PC-3 (cell line): Measurements from ENCODE around the gene COL7A1. TPM values are rescaled to one million over a fixed set of nuclear protein-coding genes. Genes with fewer than 3 reads are reported as not detected.

Source experiments
- ATAC-seq: fragments of 200-7000 bp; cut with Tn5 transposase; 2 replicates; pipeline ENCODE4 v1.9.1; 2020; ENCODE audit warnings: mild to moderate bottlenecking, moderate library complexity
- BruUV-seq: library from RNA; stranded (reverse); fragments of 400-500 nt; replicated peaks from 2 replicates; lab custom pipeline; 2021; lab: Mats Ljungman, UMichigan
- CTCF ChIA-PET: fragments of 300-600 bp; sonication (Branson Sonifier 250); formaldehyde crosslinking; loops from one replicate; lab custom pipeline; 2022; ENCODE audit warnings: antibody characterized with exemption; lab: Charles Lee
- POLR2A ChIA-PET: fragments of 300-600 bp; sonication (Branson Sonifier 250); formaldehyde crosslinking; loops from one replicate; lab custom pipeline; 2022; ENCODE audit warnings: antibody characterized with exemption; ENCODE audit not compliant: unreplicated experiment; lab: Charles Lee
- DNase-seq: peaks from one replicate; pipeline ENCODE4 v3.0.0-alpha.2; 2015
- H2AFZ ChIP-seq: fragments of 300-600 bp; sonication (generic); 2 replicates; pipeline ENCODE4 v1.6.0; 2016; ENCODE audit warnings: antibody characterized with exemption, low read length
- H3F3A ChIP-seq: fragments of 300-600 bp; sonication (generic); one replicate; pipeline ENCODE4 v1.6.0; 2017; ENCODE audit warnings: antibody characterized with exemption, low read length, control low read depth, mild to moderate bottlenecking; ENCODE audit not compliant: unreplicated experiment
- H3K27ac ChIP-seq: fragments of 300-600 bp; sonication (generic); 2 replicates; pipeline ENCODE4 v1.5.1; 2016; ENCODE audit warnings: mild to moderate bottlenecking, low read length
- H3K27me3 ChIP-seq: fragments of 300-600 bp; sonication (generic); 2 replicates; pipeline ENCODE4 v1.6.1; 2016; ENCODE audit warnings: low read length, mixed read lengths
- H3K36me3 ChIP-seq: fragments of 300-600 bp; sonication (generic); 2 replicates; pipeline ENCODE4 v1.6.1; 2016; ENCODE audit warnings: low read depth, mixed run types, low read length, mixed read lengths
- H3K4me1 ChIP-seq: fragments of 300-600 bp; sonication (generic); 2 replicates; pipeline ENCODE4 v1.5.1; 2016; ENCODE audit warnings: low read length; ENCODE audit not compliant: insufficient read depth
- H3K4me2 ChIP-seq: fragments of 300-600 bp; sonication (generic); 2 replicates; pipeline ENCODE4 v1.6.0; 2016; ENCODE audit warnings: low read length
- H3K4me3 ChIP-seq: fragments of 300-600 bp; sonication (generic); 2 replicates; pipeline ENCODE4 v1.5.1; 2016; ENCODE audit warnings: mild to moderate bottlenecking, low read length, mixed read lengths
- H3K79me2 ChIP-seq: fragments of 300-600 bp; sonication (generic); 2 replicates; pipeline ENCODE4 v1.6.1; 2017; ENCODE audit warnings: low read length, mixed read lengths
- H3K9ac ChIP-seq: fragments of 300-600 bp; sonication (generic); 2 replicates; pipeline ENCODE4 v1.6.0; 2016; ENCODE audit warnings: mild to moderate bottlenecking, low read length
- H3K9me2 ChIP-seq: fragments of 300-600 bp; sonication (generic); replicated peaks from 2 replicates; pipeline ENCODE4 v1.6.1; 2016; ENCODE audit warnings: mixed run types, low read length, mixed read lengths
- H3K9me3 ChIP-seq: fragments of 300-600 bp; sonication (generic); 2 replicates; pipeline ENCODE4 v1.6.1; 2016; ENCODE audit warnings: low read length, mixed read lengths
- H4K20me1 ChIP-seq: fragments of 300-600 bp; sonication (generic); 2 replicates; pipeline ENCODE4 v1.6.1; 2016; ENCODE audit warnings: low read length, mixed read lengths
- EZH2 ChIP-seq: fragments of 300-600 bp; sonication (generic); IDR thresholded peaks from one replicate; pipeline ENCODE4 v1.6.1; 2017; ENCODE audit warnings: antibody characterized with exemption, mild to moderate bottlenecking, low read length; ENCODE audit not compliant: unreplicated experiment
- EZH2phosphoT487 ChIP-seq: fragments of 300-600 bp; sonication (generic); IDR thresholded peaks from 2 replicates; pipeline ENCODE4 v1.6.1; 2018; ENCODE audit warnings: mild to moderate bottlenecking, antibody characterized with exemption, low read length, borderline replicate concordance
- intact Hi-C: fragments of 100-400 bp; cut with micrococcal nuclease; formaldehyde crosslinking; loops from 2 replicates; pipeline ENCODE4 v1.9.0; 2023
- total RNA-seq: library from RNA; depleted of rRNA; stranded (reverse); fragments of >200 nt; gene quantifications from 2 replicates; pipeline ENCODE4 v1.2.3, GENCODE V29; 2014
- TF ChIP-seq, protein P1 (sequence below): fragments of 300-600 bp; sonication (generic); conservative IDR thresholded peaks from 2 replicates; pipeline ENCODE4 v1.5.1; 2017; ENCODE audit warnings: antibody characterized with exemption, low read depth, mild to moderate bottlenecking, low read length

The COL7A1 gene
- total RNA-seq, 1 experiment from 2014 or later, result 7.9 TPM

DNA sequence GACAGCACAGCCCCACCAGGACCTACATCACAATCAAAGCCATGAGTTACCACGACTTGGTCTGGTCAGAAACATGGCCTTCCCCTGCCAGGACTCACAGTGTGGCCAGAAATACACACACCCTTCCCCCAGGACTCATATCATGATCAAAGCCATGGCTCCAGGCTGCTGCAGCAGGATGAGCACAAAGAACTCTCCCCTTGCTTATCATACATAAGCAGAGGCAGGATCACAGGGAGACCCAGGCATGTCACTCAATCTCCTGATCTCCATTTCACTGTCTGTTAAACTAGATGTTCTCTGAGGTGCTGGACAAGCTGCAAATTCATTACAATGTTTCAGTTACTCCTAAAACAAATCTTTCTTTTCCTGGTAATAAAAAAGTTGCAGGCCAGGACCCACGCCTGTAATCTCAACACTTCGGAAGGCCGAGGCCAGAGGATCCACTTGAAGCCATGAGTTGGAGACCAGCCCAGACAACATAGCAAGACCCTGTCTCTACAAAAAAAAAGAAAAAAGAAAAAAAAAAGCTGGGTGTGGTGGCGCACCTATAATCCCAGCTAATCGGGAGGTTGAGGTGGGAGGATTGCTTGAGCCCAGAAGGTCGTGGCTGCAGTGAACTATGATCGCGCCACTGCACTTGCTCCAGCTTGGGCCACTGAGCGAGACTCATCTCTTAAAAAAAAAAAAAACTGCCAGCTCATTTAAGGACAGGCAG, 39.7 kb downstream of the COL7A1 start:
- Histone ChIP-seq H3K9me3 (no peaks in the 10 kb centered on the region), H3K27ac (no peak overlapping the region), H3K4me3 (peak overlapping the region; percentile 86), H3K36me3 (no peaks in the 10 kb centered on the region; the same call in 1 of the 2 replicates), H3K9ac (peak overlapping the region; percentile 60), H3F3A (peaks cover 4% of the 10 kb centered on the region), H3K4me2 (peak overlapping the region; percentile 93), H3K27me3 (no peaks in the 10 kb centered on the region), H4K20me1 (no peaks in the 10 kb centered on the region), H3K4me1 (peaks cover 31% of the 10 kb centered on the region), H2AFZ (no peak overlapping the region), H3K79me2 (peaks cover 50% of the 10 kb centered on the region), H3K9me2 (no peaks in the 10 kb centered on the region)
- ATAC-seq (no peak), DNase-seq (no peak)
- TF ChIP-seq EZH2phosphoT487 (no peak), EZH2 (no peak)
- TF ChIP-seq, protein P1, sequence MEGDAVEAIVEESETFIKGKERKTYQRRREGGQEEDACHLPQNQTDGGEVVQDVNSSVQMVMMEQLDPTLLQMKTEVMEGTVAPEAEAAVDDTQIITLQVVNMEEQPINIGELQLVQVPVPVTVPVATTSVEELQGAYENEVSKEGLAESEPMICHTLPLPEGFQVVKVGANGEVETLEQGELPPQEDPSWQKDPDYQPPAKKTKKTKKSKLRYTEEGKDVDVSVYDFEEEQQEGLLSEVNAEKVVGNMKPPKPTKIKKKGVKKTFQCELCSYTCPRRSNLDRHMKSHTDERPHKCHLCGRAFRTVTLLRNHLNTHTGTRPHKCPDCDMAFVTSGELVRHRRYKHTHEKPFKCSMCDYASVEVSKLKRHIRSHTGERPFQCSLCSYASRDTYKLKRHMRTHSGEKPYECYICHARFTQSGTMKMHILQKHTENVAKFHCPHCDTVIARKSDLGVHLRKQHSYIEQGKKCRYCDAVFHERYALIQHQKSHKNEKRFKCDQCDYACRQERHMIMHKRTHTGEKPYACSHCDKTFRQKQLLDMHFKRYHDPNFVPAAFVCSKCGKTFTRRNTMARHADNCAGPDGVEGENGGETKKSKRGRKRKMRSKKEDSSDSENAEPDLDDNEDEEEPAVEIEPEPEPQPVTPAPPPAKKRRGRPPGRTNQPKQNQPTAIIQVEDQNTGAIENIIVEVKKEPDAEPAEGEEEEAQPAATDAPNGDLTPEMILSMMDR, result no peak
- intact Hi-C loops, result loop anchor here (5.0 to 10.0 kb wide), 3 partner anchors 42 to 1171 kb away; partner anchors contain the start of genes ATRIP, COL7A1 and PTPN23
- CTCF ChIA-PET, result interaction anchor here (0.6 to 2.1 kb wide), 2 partner anchors 57 to 119 kb away, joined by 4 to 19 read pairs; no protein-coding TSS in a partner anchor
- POLR2A ChIA-PET, result interaction anchor here (0.6 kb wide), 3 partner anchors 31 to 112 kb away, joined by 4 to 11 read pairs (median 11); partner anchors contain the start of gene ATRIP
- BruUV-seq, result no TSS peak

DNA sequence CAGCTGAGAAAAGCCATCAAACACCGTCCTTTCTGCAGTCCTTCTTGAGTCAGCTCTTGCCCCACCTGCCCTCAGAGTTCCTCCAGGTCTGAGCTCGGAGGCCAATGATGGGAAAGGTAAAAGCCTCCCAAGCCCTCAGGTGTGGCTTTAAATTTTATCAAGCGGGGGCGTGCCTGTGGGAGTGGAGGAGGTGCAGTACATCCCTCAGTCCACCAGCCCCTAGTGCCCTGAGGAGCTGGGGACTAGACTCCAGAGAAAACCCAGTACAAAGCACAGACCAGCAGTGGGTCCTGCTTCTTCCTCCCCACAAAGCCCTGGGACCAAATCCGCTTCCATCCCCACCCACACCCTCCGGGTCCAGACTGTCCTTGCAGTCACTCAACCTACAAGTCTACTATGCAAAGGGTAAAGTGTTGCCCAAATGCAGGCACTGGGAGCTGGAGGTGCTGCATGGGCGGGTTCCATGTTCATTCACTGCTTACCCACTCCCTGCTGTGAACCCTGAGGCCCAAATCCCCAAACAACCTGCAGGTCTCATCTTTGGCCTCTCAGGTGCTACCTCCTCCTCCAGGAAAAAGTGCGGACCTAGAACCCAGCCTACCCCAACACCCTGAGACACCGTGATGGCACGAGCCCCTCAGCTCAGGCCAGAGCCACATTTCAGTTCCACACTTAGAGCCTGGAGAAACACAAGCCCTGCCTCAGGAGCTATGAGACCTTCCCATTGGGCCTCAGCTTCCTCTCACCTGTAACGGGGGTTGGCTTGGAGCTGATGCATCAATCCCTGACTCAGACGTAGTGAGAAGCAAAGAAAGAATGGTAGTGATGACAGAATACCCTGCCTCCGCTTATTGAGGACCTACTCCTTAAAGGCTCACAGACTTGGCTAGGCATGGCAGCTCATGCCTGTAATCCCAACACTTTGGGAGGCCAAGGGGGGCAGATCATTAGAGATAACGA, 41.0 kb downstream of the COL7A1 start:
- intact Hi-C loops, result loop anchor here (10.0 kb wide), 1 partner anchor 1169 kb away; the partner anchor contains the start of gene PTPN23
- Histone ChIP-seq H3K79me2 (peaks cover 50% of the 10 kb centered on the region), H3K4me1 (peaks cover 31% of the 10 kb centered on the region), H3K4me3 (peak overlapping the region; percentile 86; the same call in 1 of the 2 replicates), H2AFZ (no peak overlapping the region), H3K9me2 (no peaks in the 10 kb centered on the region), H4K20me1 (no peaks in the 10 kb centered on the region), H3K9ac (no peak overlapping the region), H3K4me2 (peak overlapping the region; percentile 93), H3K27ac (no peak overlapping the region), H3F3A (peaks cover 4% of the 10 kb centered on the region), H3K27me3 (no peaks in the 10 kb centered on the region), H3K9me3 (no peaks in the 10 kb centered on the region), H3K36me3 (no peaks in the 10 kb centered on the region; the same call in 1 of the 2 replicates)
- TF ChIP-seq EZH2phosphoT487, result no peak
- no peak for TF ChIP-seq EZH2
- TF ChIP-seq, protein P1, result no peak
- DNase-seq (peak; percentile 41), ATAC-seq (no peak)
- BruUV-seq, result no TSS peak
- POLR2A ChIA-PET, result no interaction called here
- CTCF ChIA-PET, result no interaction called here
